Body of pancreas (tissue), 4 donors: ENCODE results near the gene SLC38A8.

Source experiments
- CTCF ChIP-seq, 7 experiments: fragments of 450-650 bp in 4 of 7; fragments of 200-600 bp in 3 of 7; sonication (generic) in 3 of 7; IDR thresholded peaks; one replicate each; pipeline ENCODE4 v1.5.1; 2016 to 2019; ENCODE audit warnings: antibody characterized with exemption in 7 of 7
- POLR2A ChIP-seq, 3 donors: fragments of 450-650 bp; IDR thresholded peaks; one replicate each; pipeline ENCODE4 v1.6.1; 2016; ENCODE audit warnings: antibody characterized with exemption in 3 of 3, mild to moderate bottlenecking in 2 of 3

GRCh38 chr16:84034516-84034915 lies 8.1 kb downstream of the SLC38A8 start:
- TF ChIP-seq CTCF (IDR thresholded peaks at IDR 0.05): no peak
- no peak for TF ChIP-seq POLR2A (IDR thresholded peaks at IDR 0.05)
